Non-pigmented ciliary epithelial cell (primary cell): Measurements from ENCODE around the gene TSPAN13.
A peak's percentile ranks its signal among the peaks of the same experiment; 100 is the strongest.

Experiments
- DNase-seq: peaks from one replicate; pipeline ENCODE4 v3.0.0-alpha.2; 2010; ENCODE audit warnings: low read depth

TSPAN13 gene

GRCh38 chr7:16774986-16775385 lies 21.4 kb downstream of the TSPAN13 start:
- no peak for DNase-seq

GRCh38 chr7:16776053-16776452 lies 22.5 kb downstream of the TSPAN13 start:
- no peak for DNase-seq

GRCh38 chr7:16778476-16778875 lies 24.9 kb downstream of the TSPAN13 start:
- no peak for DNase-seq

- DNase-seq, result no peak
Measured at GRCh38 chr7:16779051-16779450, 25.5 kb downstream of the TSPAN13 start.

GRCh38 chr7:16780596-16780995 lies 27.0 kb downstream of the TSPAN13 start:
- no peak for DNase-seq

GRCh38 chr7:16785321-16785720 lies 31.8 kb downstream of the TSPAN13 start:
- no peak for DNase-seq

- no peak for DNase-seq
Measured at GRCh38 chr7:16785846-16786245, 32.3 kb downstream of the TSPAN13 start.

- no peak for DNase-seq
Measured at GRCh38 chr7:16786257-16786656, 32.7 kb downstream of the TSPAN13 start.

GRCh38 chr7:16787127-16787526 lies 33.6 kb downstream of the TSPAN13 start:
- DNase-seq, result no peak

GRCh38 chr7:16791071-16791470 lies 37.5 kb downstream of the TSPAN13 start:
- DNase-seq, result no peak

- no peak for DNase-seq
Measured at GRCh38 chr7:16791905-16792698, 38.5 kb downstream of the TSPAN13 start.

GRCh38 chr7:16794986-16795385 lies 41.4 kb downstream of the TSPAN13 start:
- DNase-seq, result no peak

- DNase-seq, result no peak
Measured at GRCh38 chr7:16795624-16796023, 42.1 kb downstream of the TSPAN13 start.

- DNase-seq, result peak; percentile 48
Measured at GRCh38 chr7:16801111-16801542, 47.6 kb downstream of the TSPAN13 start.

- DNase-seq, result no peak
Measured at GRCh38 chr7:16801579-16801978, 48.0 kb downstream of the TSPAN13 start.

- no peak for DNase-seq
Measured at GRCh38 chr7:16803125-16803524, 49.6 kb downstream of the TSPAN13 start.

- DNase-seq, result no peak
Measured at GRCh38 chr7:16803881-16804673, 50.5 kb downstream of the TSPAN13 start.

- DNase-seq, result no peak
Measured at GRCh38 chr7:16804674-16805439, 51.3 kb downstream of the TSPAN13 start, which contains the start of gene AGR2. TSS of gene AGR2 (minus strand) at chr7:16804999. CDS start at chr7:16801796, 3,203 bp downstream.

- no peak for DNase-seq
Measured at GRCh38 chr7:16805441-16805840, 51.9 kb downstream of the TSPAN13 start.

GRCh38 chr7:16810112-16810511 lies 56.6 kb downstream of the TSPAN13 start:
- DNase-seq, result no peak

GRCh38 chr7:16810573-16810972 lies 57.0 kb downstream of the TSPAN13 start:
- DNase-seq, result no peak

- peak; percentile 48 for DNase-seq
Measured at GRCh38 chr7:16811551-16811950, 58.0 kb downstream of the TSPAN13 start.
